GM21526 (cell line): ENCODE results near the gene MTG1.
"Not testable (repeated sequence)": the region's sequence is repeated elsewhere in the genome, so short reads cannot be mapped to it uniquely, and the experiment has no call there.

ENCODE experiments used
- ATAC-seq: cut with Tn5 transposase; IDR thresholded peaks from one replicate; pipeline ENCODE4 v1.9.1; 2021; ENCODE audit warnings: moderate library complexity; ENCODE audit not compliant: unreplicated experiment, low FRiP score

Gene MTG1

GRCh38 chr10:133460208-133460769, 66.3 kb downstream of the MTG1 start:
- ATAC-seq, result no peak

GRCh38 chr10:133461027-133461426, 67.1 kb downstream of the MTG1 start:
- no peak for ATAC-seq

GRCh38 chr10:133461841-133462240, 67.9 kb downstream of the MTG1 start:
- ATAC-seq, result no peak

GRCh38 chr10:133462512-133463305, 68.8 kb downstream of the MTG1 start:
- ATAC-seq, result no peak

- ATAC-seq, result no peak
These were observed 70.7 kb downstream of the MTG1 start for GRCh38 chr10:133464582-133465031.

GRCh38 chr10:133465191-133465949, 71.4 kb downstream of the MTG1 start:
- no peak for ATAC-seq

GRCh38 chr10:133465950-133466474, 72.1 kb downstream of the MTG1 start:
- no peak for ATAC-seq

GRCh38 chr10:133466683-133467275, 72.8 kb downstream of the MTG1 start:
- no peak for ATAC-seq

GRCh38 chr10:133467286-133467911, 73.4 kb downstream of the MTG1 start:
- no peak for ATAC-seq

- ATAC-seq, result not testable (repeated sequence)
These were observed 75.2 kb downstream of the MTG1 start for GRCh38 chr10:133469205-133469604.

GRCh38 chr10:133471300-133472109, 77.5 kb downstream of the MTG1 start:
- ATAC-seq, result no peak
